Ishikawa (cell line): ENCODE data around the gene IFNL4.

Experiments
- CEBPB ChIP-seq: IDR thresholded peaks from 2 replicates; pipeline ENCODE4 v1.6.1; 2012
- CREB1 ChIP-seq: IDR thresholded peaks from 2 replicates; pipeline ENCODE4 v1.6.1; 2012; ENCODE audit warnings: low read depth
- EGR1 ChIP-seq: IDR thresholded peaks from 2 replicates; pipeline ENCODE4 v1.6.1; 2012
- EP300 ChIP-seq: IDR thresholded peaks from 2 replicates; pipeline ENCODE4 v1.6.1; 2012; ENCODE audit warnings: borderline replicate concordance
- FOXM1 ChIP-seq: IDR thresholded peaks from 2 replicates; pipeline ENCODE4 v1.6.1; 2012; ENCODE audit warnings: low read depth, borderline replicate concordance
- MAX ChIP-seq: IDR thresholded peaks from 2 replicates; pipeline ENCODE4 v1.6.1; 2012
- NFIC ChIP-seq: IDR thresholded peaks from 2 replicates; pipeline ENCODE4 v1.6.1; 2012
- RAD21 ChIP-seq: IDR thresholded peaks from 2 replicates; pipeline ENCODE4 v1.6.1; 2012; ENCODE audit warnings: low read depth
- REST ChIP-seq: IDR thresholded peaks from 2 replicates; pipeline ENCODE4 v1.6.1; 2012; ENCODE audit warnings: low read depth, mild to moderate bottlenecking
- TAF1 ChIP-seq: IDR thresholded peaks from 2 replicates; pipeline ENCODE4 v1.6.1; 2012; ENCODE audit warnings: low read depth, mild to moderate bottlenecking
- TCF12 ChIP-seq: IDR thresholded peaks from 2 replicates; pipeline ENCODE4 v1.6.1; 2012; ENCODE audit warnings: low read depth
- TEAD4 ChIP-seq: IDR thresholded peaks from 2 replicates; pipeline ENCODE4 v1.6.1; 2012
- YY1 ChIP-seq: IDR thresholded peaks from 2 replicates; pipeline ENCODE4 v1.6.1; 2012; ENCODE audit warnings: low read depth
- ZBTB7A ChIP-seq: IDR thresholded peaks from 2 replicates; pipeline ENCODE4 v1.6.1; 2012; ENCODE audit warnings: low read depth
- TF ChIP-seq, protein P1 (sequence below): IDR thresholded peaks from 2 replicates; pipeline ENCODE4 v1.6.1; 2012

IFNL4 gene

GRCh38 chr19:39248806-39249205 is at the start of gene IFNL4:
TSS of gene IFNL4 (minus strand) at chr19:39248856.
- TF ChIP-seq ZBTB7A (no peak), REST (no peak), NFIC (no peak), EGR1 (no peak), CREB1 (no peak), YY1 (no peak), MAX (no peak), FOXM1 (no peak), CEBPB (no peak), EP300 (no peak)
- TF ChIP-seq, protein P1, sequence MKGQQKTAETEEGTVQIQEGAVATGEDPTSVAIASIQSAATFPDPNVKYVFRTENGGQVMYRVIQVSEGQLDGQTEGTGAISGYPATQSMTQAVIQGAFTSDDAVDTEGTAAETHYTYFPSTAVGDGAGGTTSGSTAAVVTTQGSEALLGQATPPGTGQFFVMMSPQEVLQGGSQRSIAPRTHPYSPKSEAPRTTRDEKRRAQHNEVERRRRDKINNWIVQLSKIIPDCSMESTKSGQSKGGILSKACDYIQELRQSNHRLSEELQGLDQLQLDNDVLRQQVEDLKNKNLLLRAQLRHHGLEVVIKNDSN, result no peak

DNA sequence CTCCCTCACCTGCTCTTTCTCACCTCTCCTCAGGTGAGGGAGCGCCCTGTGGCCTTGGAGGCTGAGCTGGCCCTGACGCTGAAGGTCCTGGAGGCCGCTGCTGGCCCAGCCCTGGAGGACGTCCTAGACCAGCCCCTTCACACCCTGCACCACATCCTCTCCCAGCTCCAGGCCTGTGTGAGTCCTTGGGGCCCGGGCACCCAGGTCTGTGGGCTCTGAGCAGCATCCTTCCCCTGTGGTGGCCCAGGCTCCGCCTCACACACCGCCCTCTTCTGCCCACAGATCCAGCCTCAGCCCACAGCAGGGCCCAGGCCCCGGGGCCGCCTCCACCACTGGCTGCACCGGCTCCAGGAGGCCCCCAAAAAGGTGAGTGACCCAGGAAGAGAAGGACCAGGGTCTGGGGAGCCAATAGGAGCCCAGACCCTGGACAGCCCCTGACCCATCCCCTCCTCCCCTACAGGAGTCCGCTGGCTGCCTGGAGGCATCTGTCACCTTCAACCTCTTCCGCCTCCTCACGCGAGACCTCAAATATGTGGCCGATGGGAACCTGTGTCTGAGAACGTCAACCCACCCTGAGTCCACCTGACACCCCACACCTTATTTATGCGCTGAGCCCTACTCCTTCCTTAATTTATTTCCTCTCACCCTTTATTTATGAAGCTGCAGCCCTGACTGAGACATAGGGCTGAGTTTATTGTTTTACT is 49.4 kb upstream of the IFNL4 start:
- TF ChIP-seq CEBPB, result no peak
- no peak for TF ChIP-seq CREB1
- TF ChIP-seq NFIC, result no peak
- TF ChIP-seq FOXM1, result no peak
- TF ChIP-seq RAD21, result no peak
- TF ChIP-seq MAX, result no peak
- TF ChIP-seq TAF1, result no peak
- TF ChIP-seq REST, result no peak
- TF ChIP-seq YY1, result no peak
- TF ChIP-seq, protein P1, result no peak
- TF ChIP-seq TEAD4, result no peak
- TF ChIP-seq EP300, result no peak
- no peak for TF ChIP-seq ZBTB7A
- no peak for TF ChIP-seq TCF12
- TF ChIP-seq EGR1, result no peak

DNA sequence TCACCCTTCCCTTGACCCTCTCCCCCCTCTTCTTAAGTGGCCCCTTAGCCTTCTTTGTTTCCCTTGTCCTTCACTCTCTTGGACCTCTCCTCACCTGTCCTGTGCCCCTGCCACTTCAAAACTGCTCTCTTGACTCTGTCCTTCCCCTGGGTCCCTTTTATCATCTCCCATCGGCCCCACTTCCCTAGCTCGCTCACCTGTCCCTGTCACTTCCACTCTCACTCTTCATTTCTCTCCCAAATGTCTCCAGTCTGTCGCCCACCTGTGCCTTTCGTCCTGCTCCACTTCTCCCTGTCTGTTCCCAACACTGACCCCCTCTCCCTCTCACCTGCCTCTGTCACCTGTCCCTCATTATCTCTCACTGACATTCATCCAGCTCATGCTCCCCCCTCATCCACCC is 48.2 kb upstream of the IFNL4 start:
- TF ChIP-seq YY1 (no peak), EGR1 (no peak), ZBTB7A (no peak), TAF1 (no peak), RAD21 (no peak)
- TF ChIP-seq, protein P1, result no peak

DNA sequence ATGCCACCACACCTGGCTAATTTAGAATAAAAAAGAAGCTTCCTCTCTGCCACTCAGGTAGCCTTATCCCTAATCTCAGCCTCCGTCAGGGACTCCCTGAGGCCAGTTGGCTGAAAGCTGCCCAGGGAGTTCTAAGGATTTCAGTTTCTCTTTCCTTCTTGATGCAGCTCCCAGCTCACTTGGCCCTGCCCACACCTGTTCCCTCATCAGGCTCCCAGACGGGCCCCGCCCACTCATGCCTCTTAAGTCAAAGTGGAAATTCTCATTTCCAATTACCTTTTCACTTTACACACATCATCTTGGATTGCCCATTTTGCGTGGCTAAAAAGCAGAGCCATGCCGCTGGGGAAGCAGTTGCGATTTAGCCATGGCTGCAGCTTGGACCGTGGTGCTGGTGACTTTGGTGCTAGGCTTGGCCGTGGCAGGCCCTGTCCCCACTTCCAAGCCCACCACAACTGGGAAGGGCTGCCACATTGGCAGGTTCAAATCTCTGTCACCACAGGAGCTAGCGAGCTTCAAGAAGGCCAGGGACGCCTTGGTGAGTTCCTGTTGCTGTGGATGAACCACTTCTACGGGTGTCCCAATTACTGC is 47.5 kb upstream of the IFNL4 start, which contains the start of gene IFNL1:
Gene IFNL1, plus strand, starts transcription at position 353 of the 591 bp plus-strand sequence. Its CDS starts 15 bp downstream, at position 368.
- no peak for TF ChIP-seq TCF12
- TF ChIP-seq TAF1, result no peak
- TF ChIP-seq MAX, result no peak
- no peak for TF ChIP-seq TEAD4
- no peak for TF ChIP-seq EGR1
- TF ChIP-seq CREB1, result no peak

GRCh38 chr19:39293394-39293793 is 44.7 kb upstream of the IFNL4 start:
- TF ChIP-seq YY1, result no peak
- no peak for TF ChIP-seq MAX
